ENCODE results near the gene GATA2.

GATA2 gene

DNA sequence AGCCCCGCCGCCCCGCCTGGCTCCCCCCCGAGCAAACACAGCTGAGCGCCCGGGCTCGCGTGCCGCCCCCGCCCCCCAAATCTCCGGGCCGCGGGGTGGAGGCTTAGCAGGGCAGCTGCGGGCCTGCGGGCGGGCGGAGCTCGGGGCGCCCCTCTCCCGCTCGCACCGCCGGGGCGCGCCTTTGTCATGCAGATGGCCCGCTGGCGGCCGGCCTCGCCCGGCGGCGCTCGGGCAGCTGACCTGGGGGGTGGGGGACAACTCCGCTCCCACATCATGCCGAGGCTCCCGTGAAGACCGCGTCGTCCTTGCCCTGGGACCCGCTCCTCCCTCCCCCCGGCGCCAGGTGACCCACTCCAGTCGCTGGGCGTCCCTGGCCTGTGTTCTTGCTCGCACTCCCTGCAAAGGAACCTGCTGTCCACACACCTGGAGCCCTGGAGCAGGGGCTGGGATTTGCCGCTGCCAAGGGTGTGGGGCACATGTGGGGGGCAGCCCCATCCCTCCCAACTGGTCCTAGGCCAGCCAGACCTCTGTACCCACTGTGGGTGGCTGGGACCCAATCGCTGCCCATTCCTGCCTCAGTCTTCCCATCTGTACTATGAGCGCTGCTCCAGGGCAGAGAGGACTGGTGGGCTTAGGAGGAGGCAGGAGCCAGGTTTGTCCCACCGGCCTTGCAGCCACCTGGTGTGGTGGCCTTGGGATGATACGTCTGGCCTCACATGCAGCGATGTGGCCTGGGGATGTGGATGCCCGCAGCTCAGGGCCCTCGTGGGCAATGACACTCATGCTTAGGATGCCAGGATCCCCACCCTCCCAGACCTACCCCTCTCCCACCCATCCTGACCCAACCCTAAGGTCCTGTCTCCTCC is 59.8 kb downstream of the GATA2 start:
- DNase-seq (ENCODE audit: low spot score) = peak; percentile 21

DNA sequence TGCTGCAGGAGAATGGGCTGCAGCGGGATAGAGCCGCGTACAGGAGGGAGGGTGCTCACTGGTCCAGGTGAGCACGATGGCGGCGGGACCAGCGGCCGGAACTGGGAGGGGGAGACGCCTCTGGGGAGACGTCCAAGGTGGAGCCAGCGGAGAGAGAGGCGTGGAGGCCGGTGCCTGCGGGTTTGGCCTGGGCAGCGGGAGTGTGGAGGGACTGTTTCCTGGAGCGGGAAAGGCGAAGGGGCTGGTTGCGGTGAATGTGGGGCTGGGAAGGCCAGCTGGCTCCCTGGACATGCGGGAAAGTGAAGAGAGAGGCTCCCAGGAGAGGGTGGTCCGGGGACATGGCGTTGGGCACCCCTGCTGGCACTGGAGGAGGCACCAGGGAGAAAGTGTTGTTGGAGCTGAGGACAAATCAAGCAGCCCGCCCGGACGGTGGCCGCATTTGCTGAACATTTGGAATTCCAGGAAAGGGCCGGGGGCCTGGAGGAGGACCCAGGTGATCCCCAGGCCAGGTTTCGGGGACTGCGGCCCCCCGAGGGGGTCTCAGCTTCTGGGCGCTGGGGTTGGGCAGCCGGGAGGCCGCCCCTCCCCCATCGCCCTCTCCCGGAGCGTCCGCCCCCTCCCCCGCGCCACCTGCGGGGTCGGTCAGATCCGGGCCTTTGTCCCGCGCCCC is 60.6 kb downstream of the GATA2 start:
- DNase-seq (ENCODE audit: low spot score) = no peak

DNA sequence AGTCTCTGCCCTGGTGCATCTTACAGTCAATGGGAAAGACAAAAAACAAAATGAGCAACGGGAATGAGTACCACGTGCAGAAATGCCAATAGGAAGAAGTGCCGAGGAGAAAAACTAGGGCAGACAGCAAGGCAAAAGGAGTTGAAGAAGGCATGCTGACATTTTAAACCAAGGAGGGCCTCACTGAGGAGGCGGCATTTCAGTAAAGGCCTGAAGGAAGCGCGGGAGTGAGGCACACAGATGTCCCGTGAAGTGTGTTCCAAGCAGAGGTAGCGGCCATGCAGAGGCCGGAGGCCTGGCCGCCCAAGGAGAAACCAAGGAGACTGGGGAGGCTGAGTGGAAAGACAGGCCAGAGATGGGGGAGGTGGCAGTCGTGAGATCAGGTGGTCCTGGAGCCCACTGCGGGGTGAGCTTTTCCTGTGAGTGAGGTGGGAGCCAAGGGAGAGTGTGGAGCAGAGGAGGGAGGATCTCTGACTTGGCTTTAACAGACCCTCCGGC is 61.1 kb downstream of the GATA2 start:
- no peak for DNase-seq (ENCODE audit: low spot score)

DNA sequence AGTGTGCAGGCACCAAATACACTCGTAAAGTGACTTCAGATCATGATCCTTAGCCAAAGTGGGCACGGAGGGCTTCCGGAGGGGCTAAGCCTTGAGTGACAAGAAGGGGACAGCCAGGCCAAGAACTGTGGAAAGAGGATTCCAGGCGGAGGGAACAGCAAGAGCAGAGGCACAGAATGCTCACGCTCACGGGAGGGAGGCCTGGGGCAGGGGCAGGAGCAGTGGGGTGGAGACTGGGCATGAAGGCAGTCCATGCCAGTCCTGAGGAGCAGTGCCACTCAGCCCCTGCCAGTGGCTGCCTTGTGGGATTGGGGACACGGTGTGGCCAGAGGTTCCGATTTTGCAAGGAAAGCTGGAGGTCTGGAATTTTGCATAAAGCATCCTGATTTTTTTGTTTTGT is 62.3 kb downstream of the GATA2 start:
- DNase-seq (ENCODE audit: low spot score) = no peak

DNA sequence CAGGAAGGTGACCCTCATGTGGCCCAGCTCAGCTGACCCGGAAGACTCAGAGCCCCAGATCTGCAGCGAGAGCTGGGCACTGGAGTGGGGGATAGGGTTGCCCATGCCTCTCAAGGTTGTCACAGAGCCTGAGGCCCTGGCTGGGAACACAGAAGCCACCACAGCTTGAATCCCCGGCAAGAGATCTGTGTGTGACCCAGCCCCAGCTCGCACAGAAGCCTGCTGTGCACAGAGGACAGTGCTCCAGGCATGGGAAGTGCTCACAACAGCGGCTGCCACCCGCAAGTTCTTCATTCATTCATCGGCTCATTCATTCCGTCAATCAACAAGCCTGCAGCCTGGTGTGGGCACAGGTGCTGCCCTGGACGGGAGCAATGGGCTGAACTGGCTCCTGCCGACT is 62.7 kb downstream of the GATA2 start:
- no peak for DNase-seq (ENCODE audit: low spot score)

DNA sequence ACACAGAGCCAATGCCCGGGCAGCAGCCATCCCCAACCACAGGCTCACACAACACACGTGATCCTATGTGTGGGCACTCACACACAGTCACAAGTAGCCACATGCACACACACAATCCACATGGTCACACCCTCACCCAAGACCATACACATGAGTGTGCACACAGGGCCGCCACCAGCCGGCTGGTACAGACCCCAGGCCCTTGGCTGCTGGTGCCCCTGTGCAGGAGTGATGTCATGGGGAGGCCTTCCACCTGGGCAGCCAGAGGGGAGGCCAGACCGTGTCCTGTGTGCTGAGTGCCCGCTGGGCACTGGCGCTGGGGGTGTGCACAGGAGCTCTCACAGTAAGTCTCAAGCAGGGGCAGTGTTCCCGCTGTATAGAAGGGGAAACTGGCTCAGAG is 63.2 kb downstream of the GATA2 start:
- no peak for DNase-seq (ENCODE audit: low spot score)

All from AG08395 (cell line).